HG03469 (cell line): ENCODE measurements around the gene LAMTOR5.
"Not testable (repeated sequence)": the region's sequence is repeated elsewhere in the genome, so short reads cannot be mapped to it uniquely, and the experiment has no call there.

Experiments
- ATAC-seq: cut with Tn5 transposase; IDR thresholded peaks from one replicate; pipeline ENCODE4 v1.9.1; 2021; ENCODE audit warnings: mild to moderate bottlenecking, moderate library complexity, moderate number of reproducible peaks; ENCODE audit not compliant: unreplicated experiment

The LAMTOR5 gene

DNA sequence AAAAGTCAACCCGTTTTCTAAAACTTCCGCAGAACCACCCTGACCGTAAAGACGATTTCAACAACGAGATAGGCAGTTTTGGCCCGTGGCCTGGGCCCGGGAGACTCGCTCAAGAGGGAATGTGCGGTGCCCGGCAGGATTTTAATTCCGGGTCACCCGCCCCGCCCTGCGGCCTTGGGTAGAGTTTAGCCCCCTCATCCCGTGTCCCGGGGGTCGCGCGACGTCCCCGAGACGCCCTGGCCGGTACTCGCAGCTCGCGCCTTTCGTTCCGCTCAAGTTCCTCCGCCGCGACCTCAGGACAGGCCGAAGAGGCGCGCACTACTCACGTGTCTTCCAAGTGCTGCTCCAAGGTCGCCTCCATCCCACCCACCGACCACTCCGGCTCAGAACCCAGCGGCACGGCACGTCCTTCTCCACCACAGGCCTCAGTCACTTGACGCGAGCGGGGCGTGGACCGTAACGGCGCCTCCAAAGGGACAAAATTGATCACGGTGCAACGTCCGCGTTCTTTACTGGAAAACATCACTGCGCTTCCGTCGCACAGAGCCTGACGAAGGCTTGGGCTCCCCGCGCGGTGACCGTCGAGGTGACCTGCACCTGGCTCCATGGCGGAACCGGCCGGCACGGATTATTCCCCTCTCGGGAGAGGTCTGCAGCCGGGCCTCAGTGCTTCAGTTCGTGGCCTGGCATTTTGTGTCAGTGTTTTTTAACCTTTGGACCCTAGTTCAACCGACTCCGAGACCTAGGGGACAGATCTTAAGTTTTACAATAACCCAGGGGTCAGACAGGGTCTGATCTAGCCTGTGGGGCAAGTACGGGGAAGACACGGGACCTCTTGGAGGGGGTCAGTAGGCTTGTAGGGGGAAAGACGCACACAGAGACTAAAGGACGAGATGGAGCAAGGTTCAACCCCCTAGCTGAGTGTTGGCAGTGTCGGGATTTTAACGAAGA, at the start of gene LAMTOR5:
Gene LAMTOR5, minus strand, starts transcription at position 435 of the 951 bp plus-strand sequence. Its CDS starts 74 bp downstream, at position 361.
- peak; percentile 60 for ATAC-seq

DNA sequence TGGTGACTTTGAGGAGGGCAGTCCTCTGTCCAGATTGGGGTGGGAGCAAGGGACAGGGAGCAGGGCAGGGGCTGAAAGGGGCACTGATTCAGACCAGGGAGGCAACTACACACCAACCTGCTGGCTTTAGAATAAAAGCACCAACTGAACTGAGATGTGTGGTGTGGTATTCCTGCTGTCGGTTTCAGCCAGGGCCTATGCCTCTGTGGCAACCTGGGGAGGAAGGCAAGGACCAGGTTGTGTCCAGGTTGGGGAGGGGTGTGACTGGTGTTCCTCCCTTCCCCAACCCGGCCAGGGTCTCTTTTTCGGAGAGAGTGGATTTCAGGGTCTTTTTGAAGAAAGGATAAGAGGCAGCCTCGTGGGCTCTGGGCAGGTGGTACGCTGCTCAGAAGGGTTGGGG, 49.7 kb upstream of the LAMTOR5 start:
- ATAC-seq: no peak

DNA sequence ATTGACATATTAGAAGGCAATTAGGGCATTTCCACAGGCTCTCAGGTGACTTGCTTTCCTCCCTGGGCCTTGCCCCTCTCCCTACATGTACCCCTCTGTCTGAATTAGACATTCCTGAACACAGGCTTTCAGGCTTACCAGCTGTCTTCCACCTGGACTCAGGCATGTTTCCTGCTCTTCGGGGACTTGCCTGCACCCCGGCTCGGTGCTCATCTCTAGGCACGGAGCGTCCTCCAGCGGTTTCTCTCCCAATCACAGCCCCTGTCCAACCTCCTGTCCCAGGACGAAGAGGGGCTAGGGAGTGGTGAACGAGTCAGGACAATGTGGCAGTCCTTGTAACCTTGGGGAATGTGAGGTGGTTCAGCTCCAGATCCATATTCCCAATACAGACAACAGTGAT, 47.7 kb upstream of the LAMTOR5 start:
- ATAC-seq: no peak

DNA sequence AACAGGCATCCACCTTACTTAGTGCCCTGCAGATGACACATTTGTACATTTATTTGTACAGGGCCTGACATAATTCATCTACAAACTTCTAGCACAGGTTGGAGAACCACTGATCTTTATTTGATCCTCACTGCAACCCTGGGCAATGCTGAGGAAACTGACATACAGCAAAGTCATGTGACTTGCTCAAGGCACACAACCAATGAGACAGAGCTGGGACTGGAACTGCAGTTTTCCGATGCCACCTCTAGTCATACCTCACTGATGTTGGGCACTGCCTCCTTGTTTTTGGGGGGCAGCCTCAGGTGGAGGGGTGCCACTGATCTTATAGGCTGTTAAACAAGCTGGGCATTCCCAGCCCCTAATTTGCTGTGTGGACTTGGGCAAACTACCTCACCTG, 46.8 kb upstream of the LAMTOR5 start:
- no peak for ATAC-seq

DNA sequence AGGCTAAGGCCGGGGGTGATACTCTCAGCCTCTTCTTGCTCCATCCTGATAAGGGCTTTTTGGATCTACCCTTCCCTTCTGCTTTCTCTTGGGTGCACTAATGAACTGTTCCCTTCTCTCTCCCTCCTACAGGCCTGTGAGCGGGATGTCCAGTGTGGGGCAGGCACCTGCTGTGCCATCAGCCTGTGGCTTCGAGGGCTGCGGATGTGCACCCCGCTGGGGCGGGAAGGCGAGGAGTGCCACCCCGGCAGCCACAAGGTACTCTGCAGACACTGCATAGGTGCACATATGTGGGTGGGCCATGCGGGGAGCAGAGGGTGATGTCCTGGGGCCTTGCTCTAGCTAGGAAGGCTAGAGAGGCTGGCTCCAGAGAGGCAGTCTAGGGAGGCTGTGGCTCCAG, 46.3 kb upstream of the LAMTOR5 start:
- ATAC-seq: no peak

DNA sequence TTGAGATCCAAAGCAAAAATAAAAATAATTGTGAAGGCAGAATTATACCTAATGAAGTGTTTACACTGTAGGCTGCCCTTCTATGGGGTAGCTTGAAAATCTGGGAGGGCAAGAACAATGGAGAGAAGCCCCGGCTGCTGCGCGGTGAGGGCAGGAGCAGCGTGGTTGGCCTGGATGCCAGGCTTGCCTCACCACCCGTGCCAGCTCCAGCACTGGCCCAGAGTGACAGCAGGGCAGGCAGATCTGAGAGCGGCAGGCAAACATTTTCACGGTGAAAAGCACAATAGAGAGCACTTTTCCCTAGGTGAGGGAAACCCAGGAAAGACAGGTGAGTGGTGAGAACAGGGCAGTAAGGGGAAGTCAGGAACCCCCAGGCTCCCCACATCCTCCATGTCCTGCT, 44.8 kb upstream of the LAMTOR5 start:
- no peak for ATAC-seq

DNA sequence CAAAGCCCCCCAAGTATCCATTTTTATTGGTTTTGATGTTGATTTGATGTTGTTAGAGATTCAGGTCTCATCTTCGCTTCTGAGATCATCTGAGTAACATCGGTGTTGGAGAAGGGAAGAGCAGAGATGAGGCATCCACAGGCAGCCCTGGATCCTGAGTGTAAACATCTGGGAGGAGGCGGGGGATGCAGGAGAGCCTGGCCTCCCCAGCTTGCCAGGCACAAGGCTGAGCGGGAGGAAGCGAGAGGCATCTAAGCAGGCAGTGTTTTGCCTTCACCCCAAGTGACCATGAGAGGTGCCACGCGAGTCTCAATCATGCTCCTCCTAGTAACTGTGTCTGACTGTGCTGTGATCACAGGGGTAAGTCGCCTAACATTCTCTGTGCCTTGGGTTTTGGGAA, 43.4 kb upstream of the LAMTOR5 start, which contains the start of gene PROK1:
Gene PROK1, plus strand, starts transcription at position 221 of the 400 bp plus-strand sequence. Its CDS starts 68 bp downstream, at position 289.
- ATAC-seq: no peak

DNA sequence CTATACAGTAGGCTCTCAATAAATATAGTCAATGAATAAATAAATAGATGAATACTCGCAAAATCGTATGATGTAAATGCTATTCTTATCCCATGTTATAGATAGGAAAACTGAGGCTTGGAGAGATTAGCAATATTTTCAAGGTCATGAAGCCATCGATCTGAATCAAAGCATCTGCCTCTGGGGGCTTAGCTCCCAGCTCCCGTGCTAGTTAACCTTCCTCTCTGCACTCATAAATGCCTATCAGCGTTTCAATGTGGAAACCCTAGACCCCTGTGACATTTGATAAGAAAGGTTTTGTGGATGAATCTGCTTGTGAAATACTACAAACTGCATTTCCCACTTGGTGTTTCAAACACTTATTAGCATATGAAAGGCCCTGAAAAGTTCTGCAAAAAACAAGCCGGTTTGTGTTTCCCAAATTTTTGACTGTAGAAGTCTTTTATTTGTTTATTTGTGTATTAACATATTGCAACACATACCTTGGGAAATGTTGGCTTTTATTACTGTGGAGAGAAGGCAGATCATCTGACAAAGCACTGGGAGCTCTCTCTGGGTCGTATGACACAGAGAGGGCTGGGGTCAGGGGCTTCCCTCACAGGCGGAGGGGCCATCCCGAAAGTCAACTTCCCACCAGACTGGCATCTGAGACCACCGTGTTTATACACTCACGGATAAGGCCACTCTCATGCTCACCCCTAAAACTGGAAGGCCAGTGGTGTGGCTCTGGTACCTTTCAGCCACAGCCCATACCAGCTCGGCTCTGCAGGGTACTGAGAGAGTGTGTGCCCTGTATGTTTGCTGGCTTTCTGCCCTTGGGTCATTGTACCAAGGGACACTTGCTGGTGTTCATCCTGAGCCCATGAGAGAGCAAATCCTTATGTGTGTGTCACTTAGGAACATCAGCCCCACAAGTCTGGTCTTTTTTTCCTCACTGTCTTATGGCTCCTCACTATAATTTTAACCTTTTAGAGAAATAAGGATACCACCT, 42.5 kb upstream of the LAMTOR5 start:
- ATAC-seq: no peak

DNA sequence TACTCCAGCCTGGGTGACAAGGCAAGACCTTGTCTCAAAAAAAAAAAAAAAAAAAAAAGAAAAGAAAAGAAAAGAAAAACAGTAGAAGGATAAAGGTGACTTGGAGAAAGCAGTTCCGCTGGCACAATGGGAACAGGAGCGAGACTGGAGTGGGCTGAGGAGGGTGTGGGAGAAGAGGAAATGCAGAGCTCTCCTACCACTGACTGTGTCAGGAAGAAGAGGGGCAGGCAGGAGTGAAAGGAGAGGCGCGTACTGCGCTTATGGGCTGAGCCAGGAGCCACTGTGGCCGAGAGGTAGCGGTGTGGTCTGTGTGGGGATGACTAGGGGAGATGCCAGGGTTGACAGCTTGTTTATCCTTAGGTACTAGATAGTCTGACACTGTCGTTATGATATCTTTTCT, 37.1 kb upstream of the LAMTOR5 start:
- ATAC-seq: no peak

DNA sequence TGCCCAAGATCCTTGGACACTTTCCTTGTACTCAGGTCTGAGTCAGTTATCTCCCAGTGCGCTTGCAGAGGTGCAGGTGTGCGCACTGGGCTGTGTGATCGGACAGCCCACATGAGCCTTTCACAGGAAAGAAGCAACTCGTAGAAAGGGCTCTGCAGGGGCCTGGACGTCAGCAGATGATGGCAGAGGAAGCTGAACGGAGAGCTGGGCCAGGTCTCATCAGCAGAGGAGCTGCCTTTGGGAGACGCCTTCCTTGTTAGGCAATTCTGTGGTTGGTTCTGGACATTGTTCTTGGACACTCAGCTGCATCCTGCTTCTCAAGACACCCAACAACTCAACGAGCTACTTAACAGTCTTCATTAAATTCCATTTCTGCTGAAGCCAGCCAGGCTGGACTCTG, 36.0 kb upstream of the LAMTOR5 start:
- no peak for ATAC-seq

DNA sequence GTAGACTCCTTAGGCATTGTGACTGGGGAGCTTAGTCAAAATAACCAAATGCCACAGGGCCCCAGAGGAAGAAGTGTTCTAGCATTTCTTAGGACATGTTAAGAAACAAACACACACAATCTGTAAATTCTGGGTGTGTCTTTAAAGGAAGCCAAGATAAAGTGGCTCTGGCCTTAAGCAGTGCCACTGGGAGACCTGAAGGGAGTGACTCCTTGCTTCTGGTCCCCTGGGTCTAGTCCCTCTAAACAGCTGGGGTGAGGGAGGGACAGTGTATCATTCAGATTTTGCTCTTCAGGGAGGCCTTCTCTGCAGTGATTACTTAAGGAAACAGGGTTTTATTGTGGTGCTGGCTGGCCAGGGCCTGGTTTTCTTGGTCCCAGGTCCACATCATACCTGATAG, 34.4 kb upstream of the LAMTOR5 start:
- no peak for ATAC-seq

DNA sequence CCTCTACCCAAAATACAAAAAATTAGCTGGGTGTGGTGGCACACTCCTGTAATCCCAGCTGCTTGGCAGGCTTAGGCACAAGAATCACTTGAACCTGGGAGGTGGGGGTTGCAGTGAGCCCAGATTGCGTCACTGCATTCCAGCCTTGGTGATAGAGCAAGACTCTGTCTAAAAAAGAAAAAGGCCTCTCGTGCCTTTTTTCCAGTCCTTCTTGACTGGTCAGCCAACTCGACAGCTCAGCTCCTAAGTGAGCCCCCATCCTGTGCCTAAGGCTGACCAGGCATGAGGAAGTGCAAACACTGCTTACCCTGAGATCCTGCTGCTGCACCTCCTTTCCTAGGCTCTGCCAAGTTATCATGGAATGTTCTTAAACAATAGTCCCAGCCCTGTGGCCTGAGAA, 33.4 kb upstream of the LAMTOR5 start:
- ATAC-seq: no peak

DNA sequence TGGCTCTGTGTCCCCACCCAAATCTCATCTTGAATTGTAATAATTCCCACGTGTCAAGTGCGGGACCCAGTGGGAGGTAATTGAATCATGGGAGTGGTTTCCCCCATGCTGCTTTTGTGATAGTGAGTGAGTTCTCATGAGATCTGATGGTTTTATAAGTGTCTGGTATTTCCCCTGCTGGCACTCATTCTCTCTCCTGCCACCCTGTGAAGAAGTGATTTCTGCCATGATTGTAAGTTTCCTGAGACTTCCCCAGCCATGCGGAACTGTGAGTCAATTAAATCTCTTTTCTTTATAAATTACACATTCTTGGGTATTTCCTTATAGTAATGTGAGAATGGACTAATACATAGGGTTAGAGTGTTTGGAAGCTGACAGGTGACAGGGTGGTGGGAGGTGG, 32.4 kb upstream of the LAMTOR5 start:
- not testable (repeated sequence) for ATAC-seq

DNA sequence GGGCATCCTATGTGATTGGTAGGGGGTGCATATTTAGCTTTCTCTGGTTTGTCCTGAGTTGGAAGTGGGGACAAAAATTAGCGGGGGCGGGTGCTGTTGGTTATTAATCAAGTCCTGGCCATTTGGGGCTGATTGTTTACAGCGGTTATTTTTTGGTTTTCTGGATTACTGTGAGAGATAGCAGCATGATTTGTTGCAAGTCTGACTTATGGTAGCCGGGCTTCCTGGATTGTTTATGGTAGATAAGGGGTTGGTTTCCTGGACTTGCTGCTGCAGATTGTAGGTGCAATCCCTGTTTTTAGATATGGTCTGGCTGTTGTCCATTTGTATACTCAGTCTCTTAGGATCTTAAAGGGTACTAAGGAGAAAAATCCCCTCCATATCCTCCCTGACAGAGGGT, 31.4 kb upstream of the LAMTOR5 start:
- no peak for ATAC-seq

DNA sequence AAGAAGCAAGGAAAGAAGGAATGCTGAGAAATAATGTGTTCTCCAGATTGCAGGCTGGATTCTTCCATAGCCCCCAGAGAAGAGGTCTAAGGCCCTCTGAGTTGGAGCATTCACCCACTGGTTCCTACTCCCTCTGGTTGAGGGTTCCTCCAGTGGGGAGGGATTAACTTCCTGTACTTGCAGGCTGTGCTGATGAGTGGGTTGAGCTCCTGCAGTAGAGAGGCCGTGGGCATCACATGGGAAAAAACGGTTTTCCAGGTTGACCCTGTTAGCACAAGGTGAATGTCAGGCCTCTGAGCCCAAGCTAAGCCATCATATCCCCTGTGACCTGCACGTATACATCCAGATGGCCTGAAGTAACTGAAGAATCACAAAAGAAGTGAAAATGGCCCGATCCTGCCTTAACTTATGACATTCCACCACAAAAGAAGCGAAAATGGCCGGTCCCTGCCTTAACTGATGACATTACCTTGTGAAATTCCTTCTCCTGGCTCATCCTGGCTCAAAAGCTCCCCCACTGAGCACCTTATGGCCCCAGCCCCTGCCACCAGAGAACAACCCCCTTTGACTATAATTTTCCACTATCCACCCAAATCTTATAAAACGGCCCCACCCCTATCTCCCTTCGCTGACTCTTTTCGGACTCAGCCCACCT, 30.3 kb upstream of the LAMTOR5 start:
- not testable (repeated sequence) for ATAC-seq

DNA sequence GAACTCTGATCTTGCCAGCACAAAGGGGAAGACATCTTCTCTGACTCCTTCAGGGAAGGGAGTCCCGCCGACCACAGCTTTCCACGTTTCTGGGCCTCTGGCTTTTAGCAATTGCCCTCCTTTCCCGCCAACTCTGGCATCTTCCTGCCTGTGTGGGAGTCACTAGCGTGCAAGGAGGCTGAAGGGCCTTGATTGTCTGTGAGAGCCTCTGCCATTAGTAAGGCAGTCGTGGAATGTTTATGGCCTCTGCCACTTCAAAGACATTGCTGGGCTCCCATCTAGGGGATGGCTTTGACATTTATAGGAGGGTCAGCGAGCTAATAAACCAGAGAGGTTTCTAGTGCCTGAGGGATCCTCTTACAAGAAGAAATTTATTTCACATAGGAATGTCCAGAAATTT, 29.1 kb upstream of the LAMTOR5 start:
- no peak for ATAC-seq

DNA sequence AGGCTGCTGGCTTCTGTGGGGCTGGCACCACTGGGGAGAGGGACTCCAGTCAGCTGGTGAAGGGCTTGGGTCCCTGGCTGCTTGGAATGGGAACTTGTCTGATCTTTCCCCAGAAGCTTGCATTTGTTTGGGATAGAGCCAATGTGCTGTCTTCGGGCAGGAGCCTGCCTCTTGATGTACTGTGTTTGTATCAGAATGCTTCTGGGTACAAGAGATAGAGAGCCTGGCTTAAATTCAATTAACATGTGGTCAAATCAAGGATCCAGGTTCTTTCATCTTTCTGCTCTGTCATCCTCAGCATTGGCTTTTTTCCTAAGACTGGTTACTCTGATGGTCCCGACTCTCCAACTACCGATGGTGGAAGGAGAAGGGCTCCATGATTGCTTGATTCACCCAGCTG, 27.5 kb upstream of the LAMTOR5 start:
- no peak for ATAC-seq

DNA sequence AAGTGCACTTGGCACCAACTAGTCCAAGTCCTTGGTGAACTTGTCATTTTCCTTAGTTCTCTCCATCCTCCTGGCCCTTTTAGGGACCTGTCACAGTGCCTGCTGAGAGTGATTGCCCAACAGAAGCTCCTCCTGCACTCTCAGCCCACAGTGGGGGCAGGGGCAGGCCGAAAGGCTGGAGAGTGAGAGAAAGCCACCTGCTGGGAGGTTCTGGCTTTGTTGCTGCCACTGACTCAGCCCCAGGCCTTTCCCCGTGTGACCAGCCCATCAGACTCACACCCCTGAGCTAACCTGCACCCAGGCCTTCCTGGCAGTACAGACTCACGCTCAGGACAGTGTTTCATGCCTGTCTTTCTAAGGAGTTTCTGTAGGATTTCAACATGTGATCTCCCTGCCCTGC, 26.3 kb upstream of the LAMTOR5 start:
- ATAC-seq: no peak

DNA sequence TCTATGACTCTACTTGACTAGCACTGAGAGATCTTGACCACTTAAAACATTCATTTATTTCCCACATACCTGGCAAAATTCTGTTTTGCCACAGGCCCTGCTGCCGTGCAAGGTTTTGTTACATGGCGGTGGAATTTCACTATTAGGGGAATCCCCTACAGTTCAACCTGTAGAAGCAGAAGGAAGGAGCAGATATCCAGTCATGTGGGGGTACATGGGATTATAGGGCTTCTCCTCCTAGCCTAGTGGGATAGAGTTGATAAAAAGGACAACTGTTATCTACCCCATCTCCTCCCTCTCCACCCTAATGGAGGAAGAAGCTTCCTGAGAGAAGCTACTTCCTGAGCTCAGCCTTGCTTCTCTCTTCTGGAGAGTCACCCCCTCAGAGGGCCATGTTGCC, 25.7 kb upstream of the LAMTOR5 start:
- ATAC-seq: no peak

DNA sequence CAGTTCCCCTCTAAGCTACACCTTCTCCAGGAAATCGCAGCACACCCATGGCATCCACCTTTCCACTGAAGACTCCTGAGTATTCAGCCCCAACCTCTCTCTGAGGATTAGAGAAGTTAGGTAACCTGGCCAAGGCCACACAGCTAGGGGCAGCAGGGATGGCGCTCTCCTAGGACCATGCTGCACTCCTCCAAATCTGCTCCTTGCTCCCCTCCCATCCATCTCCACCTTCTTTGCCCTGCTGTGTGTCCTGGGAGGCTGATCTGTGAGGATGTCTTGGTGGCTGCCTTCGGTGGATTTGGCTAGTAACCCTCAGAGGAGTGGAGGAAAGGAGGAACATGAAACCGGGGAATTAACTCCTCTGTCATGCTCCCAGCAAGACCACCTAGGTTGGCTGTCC, 23.4 kb upstream of the LAMTOR5 start:
- no peak for ATAC-seq

DNA sequence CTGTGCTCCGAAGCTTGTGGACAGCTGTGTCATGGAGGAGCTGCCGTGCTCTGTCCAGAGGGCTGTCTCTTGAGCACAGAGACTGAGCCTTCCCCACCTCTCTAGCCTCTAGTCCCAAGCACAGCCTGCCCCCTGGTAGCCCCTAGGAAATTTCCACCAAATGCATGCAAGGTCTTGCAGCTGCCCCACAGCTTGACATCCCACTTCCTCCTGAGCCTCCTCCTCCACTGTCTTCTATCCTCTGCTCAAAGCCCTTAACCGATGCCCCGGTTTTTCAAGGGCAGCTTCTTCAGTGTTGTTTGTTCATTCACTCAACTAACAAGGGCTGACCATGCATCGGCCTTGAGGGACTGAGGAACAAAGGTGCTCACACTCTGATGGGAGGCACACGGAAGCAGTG, 22.9 kb upstream of the LAMTOR5 start:
- ATAC-seq: no peak
